Measurements from ENCODE around the gene RLF.
"Not testable (repeated sequence)": the region's sequence is repeated elsewhere in the genome, so short reads cannot be mapped to it uniquely, and the experiment has no call there.

The RLF gene

GRCh38 chr1:40187399-40187798 lies 26.2 kb downstream of the RLF start:
- Histone ChIP-seq H2AFZ (ENCODE audit: low read depth, low read length) (no peak overlapping the region), H3K27ac (ENCODE audit: low read length) (no peak overlapping the region), H4K20me1 (ENCODE audit: insufficient read depth, low read length) (peaks cover 50% of the 10 kb centered on the region), H3K36me3 (ENCODE audit: insufficient read depth, low read length) (peaks cover 41% of the 10 kb centered on the region), H3K4me3 (ENCODE audit: low read depth in 1 of 2, low read length in 2 of 2) (no peak overlapping the region), H3K79me2 (ENCODE audit: insufficient read depth, low read length) (peaks cover 83% of the 10 kb centered on the region), H3K9me3 (ENCODE audit: insufficient read depth, low read length, severe bottlenecking) (no peaks in the 10 kb centered on the region), H3K27me3 (ENCODE audit: insufficient read depth, low read length, poor library complexity) (no peaks in the 10 kb centered on the region), H3K9ac (ENCODE audit: low read depth, low read length) (no peak overlapping the region), H3K4me2 (ENCODE audit: insufficient read depth, low read length) (no peak overlapping the region), H3K4me1 (ENCODE audit: insufficient read depth, low read length) (no peaks in the 10 kb centered on the region)
- DNase-seq (no peak), ATAC-seq (ENCODE audit: insufficient read depth, low read depth) (no peak)
- TF ChIP-seq CTCF (IDR thresholded peaks at IDR 0.05; ENCODE audit: borderline replicate concordance, extremely low read depth, low read length, poor library complexity, severe bottlenecking), result no peak
- TF ChIP-seq EZH2 (IDR thresholded peaks at IDR 0.05; ENCODE audit: borderline replicate concordance, low read depth, low read length, severe bottlenecking), result no peak

- H3K79me2 ChIP-seq (ENCODE audit: insufficient read depth, low read length), result peaks cover 30% of the 10 kb centered on the region
- not testable (repeated sequence) for H3K9ac ChIP-seq (ENCODE audit: low read depth, low read length); H3K27ac ChIP-seq (ENCODE audit: low read length); H3K27me3 ChIP-seq (ENCODE audit: insufficient read depth, low read length, poor library complexity); H3K4me1 ChIP-seq (ENCODE audit: insufficient read depth, low read length); H3K4me3 ChIP-seq (ENCODE audit: low read depth in 1 of 2, low read length in 2 of 2); H3K4me2 ChIP-seq (ENCODE audit: insufficient read depth, low read length); DNase-seq; ATAC-seq (ENCODE audit: insufficient read depth, low read depth); H2AFZ ChIP-seq (ENCODE audit: low read depth, low read length); H4K20me1 ChIP-seq (ENCODE audit: insufficient read depth, low read length); H3K9me3 ChIP-seq (ENCODE audit: insufficient read depth, low read length, severe bottlenecking)
- H3K36me3 ChIP-seq (ENCODE audit: insufficient read depth, low read length), result peaks cover 72% of the 10 kb centered on the region
These were observed 33.5 kb downstream of the RLF start for GRCh38 chr1:40194639-40195038.

GRCh38 chr1:40197656-40198055 lies 36.5 kb downstream of the RLF start:
- Histone ChIP-seq H4K20me1 (ENCODE audit: insufficient read depth, low read length) (no peaks in the 10 kb centered on the region), H3K4me1 (ENCODE audit: insufficient read depth, low read length) (no peaks in the 10 kb centered on the region), H3K4me2 (ENCODE audit: insufficient read depth, low read length) (no peak overlapping the region), H3K27ac (ENCODE audit: low read length) (no peak overlapping the region), H3K9ac (ENCODE audit: low read depth, low read length) (no peak overlapping the region), H3K4me3 (ENCODE audit: low read depth in 1 of 2, low read length in 2 of 2) (no peak overlapping the region), H3K79me2 (ENCODE audit: insufficient read depth, low read length) (peaks cover 16% of the 10 kb centered on the region), H3K9me3 (ENCODE audit: insufficient read depth, low read length, severe bottlenecking) (no peaks in the 10 kb centered on the region), H2AFZ (ENCODE audit: low read depth, low read length) (no peak overlapping the region), H3K27me3 (ENCODE audit: insufficient read depth, low read length, poor library complexity) (no peaks in the 10 kb centered on the region), H3K36me3 (ENCODE audit: insufficient read depth, low read length) (peaks cover 66% of the 10 kb centered on the region)
- DNase-seq, result no peak
- no peak for TF ChIP-seq EZH2 (IDR thresholded peaks at IDR 0.05; ENCODE audit: borderline replicate concordance, low read depth, low read length, severe bottlenecking)
- TF ChIP-seq CTCF (IDR thresholded peaks at IDR 0.05; ENCODE audit: borderline replicate concordance, extremely low read depth, low read length, poor library complexity, severe bottlenecking), result peak; percentile 38
- no peak for ATAC-seq (ENCODE audit: insufficient read depth, low read depth)

- Histone ChIP-seq H3K27me3 (ENCODE audit: insufficient read depth, low read length, poor library complexity) (no peaks in the 10 kb centered on the region), H3K4me2 (ENCODE audit: insufficient read depth, low read length) (no peak overlapping the region), H3K27ac (ENCODE audit: low read length) (no peak overlapping the region), H2AFZ (ENCODE audit: low read depth, low read length) (no peak overlapping the region), H3K4me1 (ENCODE audit: insufficient read depth, low read length) (no peaks in the 10 kb centered on the region), H4K20me1 (ENCODE audit: insufficient read depth, low read length) (no peaks in the 10 kb centered on the region), H3K9ac (ENCODE audit: low read depth, low read length) (no peak overlapping the region), H3K4me3 (ENCODE audit: low read depth in 1 of 2, low read length in 2 of 2) (no peak overlapping the region), H3K79me2 (ENCODE audit: insufficient read depth, low read length) (peaks cover 11% of the 10 kb centered on the region), H3K36me3 (ENCODE audit: insufficient read depth, low read length) (peaks cover 69% of the 10 kb centered on the region), H3K9me3 (ENCODE audit: insufficient read depth, low read length, severe bottlenecking) (no peaks in the 10 kb centered on the region)
- TF ChIP-seq CTCF (IDR thresholded peaks at IDR 0.05; ENCODE audit: borderline replicate concordance, extremely low read depth, low read length, poor library complexity, severe bottlenecking), result no peak
- no peak for TF ChIP-seq EZH2 (IDR thresholded peaks at IDR 0.05; ENCODE audit: borderline replicate concordance, low read depth, low read length, severe bottlenecking)
- DNase-seq (no peak), ATAC-seq (ENCODE audit: insufficient read depth, low read depth) (no peak)
These were observed 37.9 kb downstream of the RLF start for GRCh38 chr1:40199126-40199525.

Data from DND-41 (cell line).